ENCODE measurements around the gene GSS. TPM values are rescaled to one million over a fixed set of nuclear protein-coding genes. Genes with fewer than 3 reads are reported as not detected.
A peak's percentile ranks its signal among the peaks of the same experiment; 100 is the strongest.

GSS gene
- total RNA-seq, 3 donors from 2014 or later: 33.4 to 61.9 (median 53.7) TPM

- H3K36me3 ChIP-seq: no peaks in the 10 kb centered on the region
- intact Hi-C loops (cut with DNase I; ENCODE audit: low total_unique reads): no loop called here
Observed at GRCh38 chr20:34993941-34994508, 38.4 kb upstream of the GSS start.

GRCh38 chr20:34992751-34993417, 37.3 kb upstream of the GSS start:
- Histone ChIP-seq H3K27me3 (no peaks in the 10 kb centered on the region), H3K4me1 (peaks cover 0 to 4% of the 10 kb centered on the region in 2 donors), H3K4me3 (no peak overlapping the region), H3K9me3 (no peaks in the 10 kb centered on the region), H3K27ac (no peak overlapping the region), H3K36me3 (no peaks in the 10 kb centered on the region)
- TF ChIP-seq CTCF (IDR thresholded peaks at IDR 0.05) (no peak), POLR2A (IDR thresholded peaks at IDR 0.05) (no peak), POLR2AphosphoS5 (IDR thresholded peaks at IDR 0.05) (no peak)
- DNase-seq (ENCODE audit: low spot score in 2 of 2): no peak
- intact Hi-C loops (cut with DNase I; ENCODE audit: low total_unique reads): no loop called here

More at GRCh38 chr20:34993941-34994508, 38.4 kb upstream of the GSS start:
- Histone ChIP-seq H3K9me3 (no peaks in the 10 kb centered on the region), H3K27me3 (no peaks in the 10 kb centered on the region), H3K27ac (peak overlapping the region; percentile 7 to 9), H3K4me3 (no peak overlapping the region), H3K4me1 (peaks cover 0 to 4% of the 10 kb centered on the region in 2 donors)
- no peak for TF ChIP-seq POLR2AphosphoS5 (IDR thresholded peaks at IDR 0.05)
- no peak for TF ChIP-seq POLR2A (IDR thresholded peaks at IDR 0.05)
- TF ChIP-seq CTCF (IDR thresholded peaks at IDR 0.05): no peak
- no peak for DNase-seq (ENCODE audit: low spot score in 2 of 2)

- H3K4me3 ChIP-seq: no peak overlapping the region
- intact Hi-C loops (cut with DNase I; ENCODE audit: low total_unique reads): no loop called here
- H3K4me1 ChIP-seq: peaks cover 0 to 4% of the 10 kb centered on the region in 2 donors
- no peaks in the 10 kb centered on the region for H3K9me3 ChIP-seq
- DNase-seq (ENCODE audit: low spot score in 2 of 2): no peak
- H3K36me3 ChIP-seq: no peaks in the 10 kb centered on the region
- H3K27me3 ChIP-seq: no peaks in the 10 kb centered on the region
- H3K27ac ChIP-seq: no peak overlapping the region
- TF ChIP-seq POLR2AphosphoS5 (IDR thresholded peaks at IDR 0.05): no peak
- TF ChIP-seq POLR2A (IDR thresholded peaks at IDR 0.05): no peak
- TF ChIP-seq CTCF (IDR thresholded peaks at IDR 0.05): no peak
Observed at GRCh38 chr20:34990661-34991214, 35.1 kb upstream of the GSS start.

GRCh38 chr20:34990231-34990630, 34.6 kb upstream of the GSS start:
- intact Hi-C loops (cut with DNase I; ENCODE audit: low total_unique reads): no loop called here

More at GRCh38 chr20:34990231-34990630, 34.6 kb upstream of the GSS start:
- Histone ChIP-seq H3K4me3 (no peak overlapping the region), H3K27ac (no peak overlapping the region), H3K36me3 (no peaks in the 10 kb centered on the region), H3K27me3 (no peaks in the 10 kb centered on the region), H3K4me1 (peaks cover 0 to under 1% of the 10 kb centered on the region in 2 donors), H3K9me3 (no peaks in the 10 kb centered on the region)
- DNase-seq (ENCODE audit: low spot score in 2 of 2): no peak
- no peak for TF ChIP-seq CTCF (IDR thresholded peaks at IDR 0.05)
- TF ChIP-seq POLR2A (IDR thresholded peaks at IDR 0.05): no peak
- TF ChIP-seq POLR2AphosphoS5 (IDR thresholded peaks at IDR 0.05): no peak
